Epidermal melanocyte (primary cell): ENCODE data around the gene DUT.

Experiments used
- DNase-seq: peaks from one replicate; pipeline ENCODE4 v3.0.0; 2011; ENCODE audit warnings: low spot score; ENCODE audit not compliant: insufficient read length

DUT gene

DNA sequence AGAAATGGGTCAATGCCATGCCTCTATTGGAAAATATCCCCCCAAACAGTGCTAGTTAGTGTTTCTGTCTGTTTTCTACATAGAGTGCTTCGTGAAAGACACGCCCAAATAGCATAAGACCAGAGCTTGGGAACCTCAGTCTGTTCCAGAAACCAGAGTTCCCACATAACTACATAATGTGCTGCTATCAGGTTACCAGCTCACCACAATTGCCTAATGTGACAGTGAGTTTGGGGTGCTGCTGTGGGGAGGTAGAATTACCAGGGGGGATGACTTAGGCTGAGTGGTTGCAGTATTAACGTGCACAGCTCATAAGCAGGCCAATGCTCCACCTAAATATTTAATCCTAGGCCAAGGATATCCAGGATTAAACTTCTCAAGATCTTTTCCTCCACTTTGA, 39.2 kb downstream of the DUT start:
- no peak for DNase-seq

GRCh38 chr15:48371550-48371949, 40.3 kb downstream of the DUT start:
- DNase-seq = no peak

DNA sequence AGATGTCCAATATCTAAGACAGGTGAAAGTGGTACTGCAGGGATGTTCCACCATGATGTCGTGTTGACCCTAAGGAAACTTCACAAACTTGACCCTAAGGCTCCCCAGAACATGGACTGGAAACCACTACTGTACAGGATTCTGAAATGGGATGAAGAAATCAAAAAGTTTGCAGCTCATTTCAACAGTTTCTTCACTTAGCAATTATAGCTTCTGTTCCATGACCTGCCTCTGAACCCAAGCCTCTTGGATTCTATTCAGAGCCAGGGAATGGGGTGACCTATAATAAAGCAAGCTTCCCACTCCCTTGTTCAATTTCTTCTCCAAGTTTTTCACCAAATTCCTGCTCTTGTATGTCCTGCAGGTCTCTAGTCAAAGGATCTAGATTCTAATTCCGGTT, 40.7 kb downstream of the DUT start:
- DNase-seq = no peak

- no peak for DNase-seq
Observed at GRCh38 chr15:48373821-48374451, 42.7 kb downstream of the DUT start.

- DNase-seq = no peak
Observed at GRCh38 chr15:48374472-48374871, 43.2 kb downstream of the DUT start.

GRCh38 chr15:48375767-48376166, 44.5 kb downstream of the DUT start:
- no peak for DNase-seq

DNA sequence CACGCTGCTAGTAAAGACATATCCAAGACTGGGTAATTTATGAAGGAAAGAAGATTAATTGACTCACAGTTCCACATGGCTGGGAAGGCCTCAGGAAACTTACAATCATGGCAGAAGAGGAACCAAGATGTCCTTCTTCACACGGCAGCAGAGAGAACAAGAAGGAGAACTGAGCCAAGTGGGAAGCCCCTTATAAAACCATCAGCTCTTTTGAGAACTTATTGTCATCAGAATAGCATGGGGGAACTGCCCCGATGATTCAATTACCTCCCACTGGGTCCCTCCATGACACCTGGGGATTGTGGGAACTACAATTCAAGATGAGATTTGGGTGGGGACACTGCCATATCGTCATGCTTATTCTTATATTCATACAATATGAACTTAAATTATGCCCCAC, 49.0 kb downstream of the DUT start:
- no peak for DNase-seq

GRCh38 chr15:48381861-48382260, 50.6 kb downstream of the DUT start:
- DNase-seq = no peak

- no peak for DNase-seq
Observed at GRCh38 chr15:48383031-48383430, 51.8 kb downstream of the DUT start.

DNA sequence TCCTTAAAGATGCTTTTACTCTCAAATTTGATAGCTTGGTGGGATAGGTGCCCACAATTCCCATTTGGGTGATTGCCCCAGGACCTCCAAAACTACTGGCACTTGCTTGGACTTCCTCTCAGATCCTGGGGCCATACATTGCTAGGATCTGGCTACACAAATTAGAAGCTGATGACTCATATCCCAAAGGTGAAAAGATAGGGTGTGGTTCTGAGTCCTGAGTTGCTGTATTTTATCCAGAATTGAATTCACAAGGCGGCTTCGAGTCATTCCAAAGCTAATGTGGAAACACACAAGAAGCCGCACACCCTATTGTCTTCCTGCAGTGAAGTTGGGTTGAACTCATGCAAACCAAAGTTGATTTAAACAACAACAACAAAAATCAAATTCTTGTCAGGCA, 53.4 kb downstream of the DUT start:
- no peak for DNase-seq

DNA sequence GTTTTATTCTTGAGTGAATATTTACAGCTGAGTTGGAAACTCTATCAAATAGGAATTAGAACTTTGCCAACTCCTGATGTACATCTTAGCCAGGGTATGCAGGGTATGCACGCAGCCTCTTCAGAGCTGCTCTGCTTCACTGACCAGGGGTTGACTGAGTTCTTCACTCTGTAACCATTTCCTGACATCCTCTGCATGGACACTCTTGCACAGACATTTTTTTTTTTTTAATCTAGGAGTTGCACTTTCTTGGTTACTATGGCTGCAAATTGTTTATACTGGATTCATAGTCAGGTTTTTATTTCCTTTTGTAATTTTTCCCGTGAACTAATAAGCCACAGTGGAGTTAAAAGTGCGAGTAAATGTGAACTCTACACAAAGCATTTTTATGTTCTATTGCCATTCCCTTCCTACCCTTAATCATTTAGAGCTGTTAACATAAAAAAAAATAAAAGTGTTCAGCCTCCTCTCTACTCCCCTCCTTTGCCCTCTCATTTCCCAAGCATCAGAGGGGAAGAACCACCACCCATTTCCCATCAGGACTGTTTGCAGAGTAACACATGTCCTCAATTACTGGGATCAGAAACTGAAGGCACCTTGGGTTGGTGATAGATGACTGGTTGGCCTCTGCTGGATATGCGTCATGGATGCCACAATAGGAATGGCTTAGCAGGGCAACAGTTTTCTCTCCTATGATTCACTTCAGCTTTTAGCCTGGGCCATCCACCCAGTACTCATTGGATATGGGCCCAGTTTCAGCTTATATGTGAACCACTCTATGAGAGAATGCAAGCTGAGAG, 54.0 kb downstream of the DUT start:
- peak; percentile 54 for DNase-seq

DNA sequence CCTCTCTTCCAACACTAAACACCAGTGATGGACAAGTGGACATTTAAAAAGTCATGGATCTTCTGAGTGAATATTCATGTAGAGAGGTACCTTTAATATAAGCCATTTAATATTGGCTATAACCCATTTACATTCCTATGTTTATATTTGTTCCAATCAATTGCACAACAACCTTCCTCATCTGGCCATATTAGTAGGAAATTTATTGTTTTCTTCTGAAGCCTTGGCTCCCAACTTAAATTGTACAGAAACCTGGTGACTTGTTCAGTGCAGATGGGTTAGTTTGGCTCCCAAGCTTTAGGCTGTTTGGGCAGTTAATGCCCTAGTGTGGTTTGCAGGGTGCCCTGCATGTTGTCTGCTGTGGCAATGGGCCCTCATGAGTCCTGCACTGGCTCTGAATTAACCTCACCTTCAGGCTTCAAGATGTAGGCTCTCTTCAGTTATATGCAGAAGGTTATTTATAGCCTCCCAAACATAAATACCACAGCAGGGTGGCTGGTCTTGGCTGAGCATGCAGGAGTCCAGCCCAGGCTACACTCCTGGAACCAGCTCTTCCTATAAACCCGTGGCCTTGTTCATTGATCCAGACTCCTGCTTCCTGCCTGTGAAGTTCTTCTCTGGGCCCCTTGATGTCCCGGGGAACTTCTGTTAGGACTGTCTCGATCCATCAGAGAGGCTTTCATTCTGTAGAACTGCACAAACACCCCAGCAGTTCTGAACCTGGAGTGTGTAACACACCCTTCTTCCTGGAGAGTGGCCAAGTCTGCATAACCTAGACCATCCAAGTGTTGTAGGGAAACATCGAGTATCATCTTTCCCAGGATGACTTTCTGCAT, 57.0 kb downstream of the DUT start:
- DNase-seq = no peak

- no peak for DNase-seq
Observed at GRCh38 chr15:48388910-48389309, 57.7 kb downstream of the DUT start.

- no peak for DNase-seq
Observed at GRCh38 chr15:48389691-48390143, 58.5 kb downstream of the DUT start.

DNA sequence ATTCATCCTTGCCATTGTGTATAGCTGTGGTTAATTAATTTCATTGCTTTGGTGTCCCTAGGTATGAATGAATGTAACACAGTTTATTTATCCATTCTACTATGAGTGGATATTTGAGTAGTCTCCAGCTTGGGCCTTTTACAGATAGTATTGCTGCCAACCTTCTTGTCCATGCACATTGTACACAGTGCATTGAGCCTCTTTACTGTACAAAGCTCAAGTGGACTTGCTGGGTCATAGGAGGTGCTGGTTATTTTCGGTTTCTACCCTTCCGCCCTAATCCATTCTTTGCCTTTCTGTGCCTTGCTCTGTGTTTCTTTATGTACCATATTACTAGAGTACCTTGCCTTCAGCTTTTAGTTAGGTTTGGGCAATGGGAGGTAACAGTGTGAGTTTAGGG, 60.7 kb downstream of the DUT start:
- no peak for DNase-seq

DNA sequence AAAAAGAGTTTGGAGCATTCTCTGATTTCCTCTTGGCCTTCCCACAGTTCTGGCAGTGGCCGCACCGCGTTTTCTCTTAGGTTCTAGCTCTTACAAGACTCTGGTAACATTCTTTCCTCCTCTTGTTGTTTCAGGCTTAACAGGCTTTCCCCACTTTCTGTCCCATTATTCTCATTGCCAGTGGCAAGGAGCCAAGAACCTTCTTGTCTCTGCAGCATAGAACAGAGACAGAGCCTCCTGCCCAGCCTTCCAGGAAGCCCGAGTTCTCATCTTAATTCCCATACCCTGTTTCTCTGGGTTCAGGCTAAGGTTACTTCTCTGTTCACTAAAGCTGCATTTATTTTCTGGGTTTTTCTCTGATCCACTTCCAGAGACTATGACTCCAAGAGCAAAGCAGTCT, 61.1 kb downstream of the DUT start:
- no peak for DNase-seq
